ENCODE results near the gene ERVK3-1.
A peak's percentile ranks its signal among the peaks of the same experiment; 100 is the strongest.

Gene ERVK3-1

DNA sequence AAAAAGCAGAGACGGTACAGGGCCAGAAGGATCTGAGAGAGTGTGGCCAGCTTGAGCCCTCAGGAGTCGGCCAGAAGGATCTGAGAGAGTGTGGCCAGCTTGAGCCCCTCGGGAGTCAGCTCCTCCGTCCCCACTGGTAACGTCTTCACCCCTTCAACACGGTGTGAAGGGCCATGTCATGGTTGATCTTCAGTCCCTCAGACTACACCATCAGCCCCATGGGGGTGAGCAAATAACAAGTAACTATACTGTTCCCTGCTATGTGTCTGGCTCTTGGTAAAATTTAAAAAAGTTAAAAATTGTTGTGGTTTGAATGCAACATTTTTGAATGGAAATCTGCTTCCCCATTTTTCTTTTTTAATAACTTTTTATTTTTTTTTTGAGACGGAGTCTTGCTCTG lies 28.0 kb upstream of the ERVK3-1 start:
- H3F3A ChIP-seq (ENCODE audit: insufficient read depth, low read length) = no peaks in the 10 kb centered on the region
- H3K9ac ChIP-seq (ENCODE audit: low read length) = no peak overlapping the region
- H4K20me1 ChIP-seq (ENCODE audit: insufficient read depth, low read length) = no peaks in the 10 kb centered on the region
- H3K9me3 ChIP-seq (ENCODE audit: low read length) = peaks cover 18% of the 10 kb centered on the region
- peaks cover 26% of the 10 kb centered on the region for H3K79me2 ChIP-seq (ENCODE audit: insufficient read depth, low read length)
- H3K4me3 ChIP-seq (ENCODE audit: low read depth, low read length, poor library complexity, severe bottlenecking) = no peak overlapping the region
- H3K36me3 ChIP-seq (ENCODE audit: insufficient read depth, low read length) = peaks cover 60% of the 10 kb centered on the region
- H3K4me2 ChIP-seq (ENCODE audit: low read length) = no peak overlapping the region
- no peak for TF ChIP-seq EZH2 (IDR thresholded peaks at IDR 0.05; ENCODE audit: borderline replicate concordance, low read length)
- TF ChIP-seq, protein P1, sequence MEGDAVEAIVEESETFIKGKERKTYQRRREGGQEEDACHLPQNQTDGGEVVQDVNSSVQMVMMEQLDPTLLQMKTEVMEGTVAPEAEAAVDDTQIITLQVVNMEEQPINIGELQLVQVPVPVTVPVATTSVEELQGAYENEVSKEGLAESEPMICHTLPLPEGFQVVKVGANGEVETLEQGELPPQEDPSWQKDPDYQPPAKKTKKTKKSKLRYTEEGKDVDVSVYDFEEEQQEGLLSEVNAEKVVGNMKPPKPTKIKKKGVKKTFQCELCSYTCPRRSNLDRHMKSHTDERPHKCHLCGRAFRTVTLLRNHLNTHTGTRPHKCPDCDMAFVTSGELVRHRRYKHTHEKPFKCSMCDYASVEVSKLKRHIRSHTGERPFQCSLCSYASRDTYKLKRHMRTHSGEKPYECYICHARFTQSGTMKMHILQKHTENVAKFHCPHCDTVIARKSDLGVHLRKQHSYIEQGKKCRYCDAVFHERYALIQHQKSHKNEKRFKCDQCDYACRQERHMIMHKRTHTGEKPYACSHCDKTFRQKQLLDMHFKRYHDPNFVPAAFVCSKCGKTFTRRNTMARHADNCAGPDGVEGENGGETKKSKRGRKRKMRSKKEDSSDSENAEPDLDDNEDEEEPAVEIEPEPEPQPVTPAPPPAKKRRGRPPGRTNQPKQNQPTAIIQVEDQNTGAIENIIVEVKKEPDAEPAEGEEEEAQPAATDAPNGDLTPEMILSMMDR (IDR thresholded peaks at IDR 0.05; ENCODE audit: low read length) = no peak
- H3K9me2 ChIP-seq (ENCODE audit: low read depth, low read length) = no peaks in the 10 kb centered on the region
- H3K4me1 ChIP-seq (ENCODE audit: insufficient read depth, low read length, severe bottlenecking) = peaks cover 18% of the 10 kb centered on the region
- no peaks in the 10 kb centered on the region for H3K27me3 ChIP-seq (ENCODE audit: insufficient read depth, low read length)
- no peak overlapping the region for H3K27ac ChIP-seq (ENCODE audit: low read depth, low read length, poor library complexity, severe bottlenecking)
- no peak overlapping the region for H2AFZ ChIP-seq (ENCODE audit: low read length)

DNA sequence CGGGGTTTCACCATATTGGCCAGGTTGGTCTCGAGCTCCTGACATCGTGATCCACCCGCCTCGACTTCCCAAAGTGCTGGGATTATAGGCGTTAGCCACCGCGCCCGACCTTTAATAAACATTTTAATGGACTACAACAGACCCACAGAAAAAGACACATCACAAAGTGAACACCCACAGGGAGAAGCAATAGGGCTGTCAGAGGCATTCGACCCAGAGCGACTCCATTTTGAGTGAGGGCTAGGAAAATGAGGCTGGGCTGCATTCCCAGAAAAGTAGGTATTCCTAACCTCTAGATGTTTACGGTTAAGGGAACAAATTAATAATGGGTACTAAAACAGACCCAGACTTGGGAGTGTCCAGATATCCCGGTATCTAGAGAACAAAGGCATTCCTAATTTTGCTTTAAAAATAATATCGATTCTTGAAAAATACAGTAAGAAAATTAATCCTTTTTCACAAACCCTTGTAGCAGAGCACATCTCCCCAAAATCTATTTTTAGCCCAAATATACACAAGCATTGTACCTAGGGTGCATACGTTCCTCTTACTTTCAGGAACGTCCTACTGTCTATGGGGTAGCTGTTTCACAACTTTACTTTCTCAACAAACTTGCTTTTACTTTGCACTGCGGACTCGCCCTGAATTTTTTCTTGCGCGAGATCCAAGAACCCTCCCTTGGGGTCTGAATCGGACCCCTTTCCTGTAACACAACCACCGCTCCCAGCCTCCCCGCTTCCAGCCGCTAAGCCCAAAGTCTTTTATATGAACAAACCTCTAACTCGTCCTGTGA lies 27.2 kb upstream of the ERVK3-1 start:
- no peaks in the 10 kb centered on the region for H3K9me2 ChIP-seq (ENCODE audit: low read depth, low read length)
- peaks cover 18% of the 10 kb centered on the region for H3K9me3 ChIP-seq (ENCODE audit: low read length)
- H3K4me2 ChIP-seq (ENCODE audit: low read length) = peak overlapping the region; percentile 98
- H3K27ac ChIP-seq (ENCODE audit: low read depth, low read length, poor library complexity, severe bottlenecking) = peak overlapping the region; percentile 74
- no peaks in the 10 kb centered on the region for H3K27me3 ChIP-seq (ENCODE audit: insufficient read depth, low read length)
- H3K79me2 ChIP-seq (ENCODE audit: insufficient read depth, low read length) = peaks cover 29% of the 10 kb centered on the region
- peaks cover 66% of the 10 kb centered on the region for H3K36me3 ChIP-seq (ENCODE audit: insufficient read depth, low read length)
- H3F3A ChIP-seq (ENCODE audit: insufficient read depth, low read length) = no peaks in the 10 kb centered on the region
- peaks cover 18% of the 10 kb centered on the region for H3K4me1 ChIP-seq (ENCODE audit: insufficient read depth, low read length, severe bottlenecking)
- peak overlapping the region; percentile 80 for H3K9ac ChIP-seq (ENCODE audit: low read length)
- no peaks in the 10 kb centered on the region for H4K20me1 ChIP-seq (ENCODE audit: insufficient read depth, low read length)
- no peak overlapping the region; the same call in 1 of the 2 replicates for H2AFZ ChIP-seq (ENCODE audit: low read length)
- peak overlapping the region; percentile 98 for H3K4me3 ChIP-seq (ENCODE audit: low read depth, low read length, poor library complexity, severe bottlenecking)
- TF ChIP-seq, protein P1 (IDR thresholded peaks at IDR 0.05; ENCODE audit: low read length) = no peak
- TF ChIP-seq EZH2 (IDR thresholded peaks at IDR 0.05; ENCODE audit: borderline replicate concordance, low read length) = no peak

DNA sequence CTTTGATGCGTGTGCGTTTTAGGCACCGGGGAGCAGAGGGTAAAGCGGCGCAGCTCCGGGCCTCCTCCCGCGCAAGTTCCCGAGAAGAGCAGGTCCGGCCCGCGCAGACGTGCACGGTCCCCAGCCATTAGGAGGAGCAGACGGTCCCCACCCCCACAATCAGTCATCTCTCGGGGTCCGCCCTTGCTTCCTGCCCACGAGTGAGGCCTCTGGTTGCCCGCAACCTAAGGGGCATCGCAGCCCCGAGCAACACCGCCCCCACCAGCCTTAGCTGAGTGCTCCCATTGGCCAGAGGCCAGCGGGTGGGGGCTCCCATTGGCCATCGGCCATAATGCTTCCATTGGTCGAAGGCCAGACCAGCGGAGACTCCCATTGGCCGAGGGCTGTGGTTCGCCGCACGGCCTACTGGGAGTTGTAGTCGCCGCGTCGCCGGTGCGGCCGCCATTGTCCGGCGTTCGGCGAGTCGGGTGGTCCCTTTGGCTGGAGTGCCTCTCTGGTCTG lies 26.6 kb upstream of the ERVK3-1 start, which contains the start of gene ZNF8:
Gene ZNF8, plus strand, starts transcription at position 415 of the 501 bp plus-strand sequence. CDS start 127 bp downstream, outside the sequence.
- H3K79me2 ChIP-seq (ENCODE audit: insufficient read depth, low read length) = peaks cover 29% of the 10 kb centered on the region
- no peaks in the 10 kb centered on the region for H3K9me2 ChIP-seq (ENCODE audit: low read depth, low read length)
- peak within 1 kb of the TSS; percentile 98 for H3K9ac ChIP-seq (ENCODE audit: low read length)
- H4K20me1 ChIP-seq (ENCODE audit: insufficient read depth, low read length) = no peaks in the 10 kb centered on the region
- peak within 1 kb of the TSS; percentile 98 for H3K4me3 ChIP-seq (ENCODE audit: low read depth, low read length, poor library complexity, severe bottlenecking)
- H3K9me3 ChIP-seq (ENCODE audit: low read length) = peaks cover 18% of the 10 kb centered on the region
- TF ChIP-seq, protein P1 (IDR thresholded peaks at IDR 0.05; ENCODE audit: low read length) = no peak
- TF ChIP-seq EZH2 (IDR thresholded peaks at IDR 0.05; ENCODE audit: borderline replicate concordance, low read length) = no peak
- H2AFZ ChIP-seq (ENCODE audit: low read length) = peak within 1 kb of the TSS; percentile 64; the same call in 1 of the 2 replicates
- no peaks in the 10 kb centered on the region for H3K27me3 ChIP-seq (ENCODE audit: insufficient read depth, low read length)
- peaks cover 18% of the 10 kb centered on the region for H3K4me1 ChIP-seq (ENCODE audit: insufficient read depth, low read length, severe bottlenecking)
- peaks cover 69% of the 10 kb centered on the region for H3K36me3 ChIP-seq (ENCODE audit: insufficient read depth, low read length)
- peak within 1 kb of the TSS; percentile 74 for H3K27ac ChIP-seq (ENCODE audit: low read depth, low read length, poor library complexity, severe bottlenecking)
- no peaks in the 10 kb centered on the region for H3F3A ChIP-seq (ENCODE audit: insufficient read depth, low read length)
- peak within 1 kb of the TSS; percentile 98 for H3K4me2 ChIP-seq (ENCODE audit: low read length)
